ENCODE data around the gene SBSN. TPM values are rescaled to one million over a fixed set of nuclear protein-coding genes. Genes with fewer than 3 reads are reported as not detected.

Gene SBSN
- total RNA-seq: not detected
- long read RNA-seq: 0 reads

- DNase-seq (no peak), ATAC-seq (peak in 1 of 2 donors; percentile 37)
- intact Hi-C loops (cut with DNase I): no loop called here
Observed at GRCh38 chr19:35528218-35529038, at the start of gene SBSN. Gene SBSN (minus strand): TSS chr19:35528311. CDS start chr19:35528281, 30 bp downstream.

- DNase-seq (no peak), ATAC-seq (no peak)
- intact Hi-C loops (cut with DNase I): no loop called here
Observed at GRCh38 chr19:35571406-35571965, 43.4 kb upstream of the SBSN start.

- intact Hi-C loops (cut with DNase I): no loop called here
- ATAC-seq: no peak
- DNase-seq: no peak
Observed at GRCh38 chr19:35569281-35569781, 41.2 kb upstream of the SBSN start.

- intact Hi-C loops (cut with DNase I): no loop called here
- no peak for ATAC-seq
Observed at GRCh38 chr19:35566738-35567137, 38.6 kb upstream of the SBSN start.

GRCh38 chr19:35565016-35565856 is 37.1 kb upstream of the SBSN start:
- intact Hi-C loops (cut with DNase I): no loop called here
- DNase-seq (no peak), ATAC-seq (no peak)

More at GRCh38 chr19:35566738-35567137, 38.6 kb upstream of the SBSN start:
- no peak for DNase-seq

GRCh38 chr19:35563207-35563829 is 35.2 kb upstream of the SBSN start, which contains the start of gene ATP4A:
Gene ATP4A (minus strand): TSS chr19:35563658. CDS start chr19:35563629, 29 bp downstream.
- ATAC-seq (no peak), DNase-seq (no peak)
- intact Hi-C loops (cut with DNase I): no loop called here

- no peak for ATAC-seq
- intact Hi-C loops (cut with DNase I): no loop called here
- DNase-seq: no peak
Observed at GRCh38 chr19:35562776-35563175, 34.7 kb upstream of the SBSN start.

- no peak for ATAC-seq
- DNase-seq: no peak
- intact Hi-C loops (cut with DNase I): no loop called here
Observed at GRCh38 chr19:35562336-35562735, 34.2 kb upstream of the SBSN start.

GRCh38 chr19:35561436-35561835 is 33.3 kb upstream of the SBSN start:
- intact Hi-C loops (cut with DNase I): no loop called here
- no peak for ATAC-seq
- no peak for DNase-seq

- ATAC-seq (no peak), DNase-seq (no peak)
- intact Hi-C loops (cut with DNase I): no loop called here
Observed at GRCh38 chr19:35560677-35561076, 32.6 kb upstream of the SBSN start.

GRCh38 chr19:35560271-35560670 is 32.2 kb upstream of the SBSN start:
- intact Hi-C loops (cut with DNase I): no loop called here
- DNase-seq: no peak
- ATAC-seq: no peak

GRCh38 chr19:35559781-35560180 is 31.7 kb upstream of the SBSN start:
- ATAC-seq: no peak
- intact Hi-C loops (cut with DNase I): no loop called here
- no peak for DNase-seq

- no peak for DNase-seq
- no peak for ATAC-seq
- intact Hi-C loops (cut with DNase I): no loop called here
Observed at GRCh38 chr19:35559281-35559659, 31.2 kb upstream of the SBSN start.

- no peak for ATAC-seq
- intact Hi-C loops (cut with DNase I): no loop called here
- no peak for DNase-seq
Observed at GRCh38 chr19:35558400-35559280, 30.5 kb upstream of the SBSN start.

- peak; percentile 69 to 89 for ATAC-seq
- DNase-seq: peak; percentile 71
- intact Hi-C loops (cut with DNase I): no loop called here
Observed at GRCh38 chr19:35557539-35558399, 29.7 kb upstream of the SBSN start.

GRCh38 chr19:35556846-35557538 is 28.9 kb upstream of the SBSN start:
- no peak for ATAC-seq
- no peak for DNase-seq
- intact Hi-C loops (cut with DNase I): no loop called here
